NCI-H510A treated with DMSO at 0.1 percent for 48 hours (cell line): ENCODE data around the gene ADGRL4.
"Not testable (repeated sequence)": the region's sequence is repeated elsewhere in the genome, so short reads cannot be mapped to it uniquely, and the experiment has no call there.

ENCODE experiments used
- DNase-seq: peaks from one replicate; lab custom pipeline; 2025; lab: John Stamatoyannopoulos, UW

The ADGRL4 gene

DNA sequence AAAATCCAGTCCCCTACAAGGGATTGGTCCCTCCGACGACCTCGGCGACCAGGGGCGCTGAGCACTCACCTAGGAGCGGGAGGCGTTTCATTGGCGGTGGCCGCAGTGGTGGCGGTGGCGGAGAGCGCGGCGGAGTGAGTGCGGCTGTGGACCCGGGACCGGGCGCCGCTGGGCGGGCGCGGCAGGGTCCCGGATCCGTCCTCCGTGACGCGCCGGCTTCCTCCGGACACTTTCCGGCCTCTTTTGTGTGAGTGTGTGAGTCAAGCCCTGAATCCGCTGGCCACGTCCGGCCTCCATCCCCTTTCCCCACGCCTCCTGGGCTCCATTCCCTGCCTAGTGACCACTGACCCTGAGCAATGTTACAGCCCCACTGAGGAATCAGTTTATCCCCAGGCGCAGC, at the start of gene ADGRL4:
ADGRL4 (minus strand) TSS at position 167 of the 400 bp plus-strand sequence; CDS start at position 91, 76 bp downstream.
- DNase-seq, result no peak

DNA sequence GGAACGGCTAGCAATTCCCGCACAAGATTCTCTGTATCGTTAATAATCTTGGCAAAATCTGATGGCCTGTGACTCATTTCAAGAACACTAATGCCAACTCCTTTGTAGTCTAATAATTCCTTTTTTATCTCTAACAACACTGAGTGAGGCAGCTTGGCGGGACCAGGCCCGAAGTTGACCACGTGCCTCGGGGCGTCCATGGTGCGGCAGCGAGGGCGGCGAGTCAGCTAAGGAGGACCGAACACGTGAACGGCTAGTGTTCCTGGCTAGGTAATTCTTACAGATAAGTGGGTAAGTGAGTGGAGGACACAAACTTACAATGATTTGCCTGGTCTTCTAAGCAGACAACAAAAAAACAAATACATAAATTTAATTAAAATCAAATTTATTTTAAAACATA, 49.3 kb upstream of the ADGRL4 start:
- no peak for DNase-seq

DNA sequence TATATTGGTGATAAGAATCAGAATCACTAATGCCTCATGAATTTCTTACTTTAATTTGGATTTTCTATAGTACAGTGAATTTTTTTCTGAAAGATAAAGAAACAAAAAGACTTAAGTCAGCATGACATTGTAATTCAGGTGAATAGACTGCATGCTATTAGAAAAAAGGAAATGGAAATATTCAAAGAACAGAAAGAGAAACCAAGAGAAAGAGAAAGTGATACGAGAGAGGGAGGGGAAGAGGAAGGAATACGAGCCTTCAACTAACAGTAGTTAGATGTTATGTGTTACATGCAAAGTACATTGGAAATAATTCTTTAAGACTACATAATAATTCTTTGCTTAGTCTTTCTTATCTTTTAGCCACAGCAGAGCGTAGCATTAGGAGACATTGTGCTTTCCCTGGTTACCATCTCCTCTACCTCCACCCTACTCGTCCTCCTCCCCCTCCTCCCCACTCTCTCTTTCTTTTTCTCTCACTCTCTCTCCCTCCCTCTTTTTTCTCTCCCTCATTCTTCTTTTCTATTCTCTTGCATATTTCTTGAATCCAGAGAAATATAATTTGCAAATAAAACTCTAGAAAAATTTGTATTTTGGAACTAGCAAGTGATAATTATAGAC, 46.4 kb upstream of the ADGRL4 start:
- no peak for DNase-seq

DNA sequence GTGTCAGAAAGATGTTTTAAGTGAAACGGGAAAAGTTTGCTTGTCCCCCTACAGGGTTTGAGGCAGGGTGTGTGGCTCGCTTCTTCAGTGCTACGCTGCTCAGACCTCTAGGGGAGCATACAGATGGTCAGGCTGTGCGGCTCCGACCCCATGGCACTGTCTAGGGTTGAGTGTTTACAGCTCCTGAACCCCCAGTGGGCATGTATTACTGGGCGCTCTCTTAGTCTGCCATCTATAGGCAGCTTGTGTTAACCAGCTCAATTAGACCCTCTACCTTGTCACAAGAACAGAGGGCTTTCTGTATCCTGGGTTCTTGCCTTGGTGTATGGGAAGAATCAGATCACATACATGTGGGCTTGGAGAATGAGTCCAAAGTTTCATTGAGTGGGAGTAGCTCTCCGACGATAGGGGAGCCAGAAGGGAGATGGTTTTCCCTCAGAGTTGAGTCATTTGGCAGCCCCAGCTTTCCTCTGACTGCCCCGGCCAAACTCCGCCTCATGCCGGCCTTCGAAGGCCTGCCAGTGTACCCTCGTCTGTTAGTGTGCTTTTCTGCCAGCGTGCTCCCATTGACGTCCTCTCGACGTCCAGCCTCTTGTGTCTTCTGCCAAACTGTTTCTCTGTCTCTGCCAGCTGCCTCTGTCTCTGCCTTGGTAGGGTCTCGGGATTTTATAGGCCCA, 38.6 kb upstream of the ADGRL4 start:
- DNase-seq, result no peak

DNA sequence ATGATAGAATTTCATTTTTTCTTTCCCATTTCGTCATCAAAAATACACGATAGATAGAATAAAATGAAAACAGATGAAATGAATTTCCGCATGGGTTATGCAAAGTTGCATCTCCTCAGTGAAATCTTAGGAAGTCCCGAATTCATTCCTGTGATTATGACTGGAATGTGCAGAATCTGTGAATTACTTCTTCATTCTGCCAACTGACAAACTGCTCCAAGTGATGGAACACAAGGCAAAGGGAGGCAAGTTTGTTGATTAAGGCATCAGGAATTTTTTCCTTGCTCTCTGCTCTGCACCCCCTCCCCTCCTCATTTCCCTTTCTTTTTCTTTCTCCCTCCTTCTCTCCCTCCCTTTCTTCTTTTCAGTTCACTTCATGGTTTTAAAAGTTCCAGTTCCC, 37.0 kb upstream of the ADGRL4 start:
- DNase-seq, result no peak

DNA sequence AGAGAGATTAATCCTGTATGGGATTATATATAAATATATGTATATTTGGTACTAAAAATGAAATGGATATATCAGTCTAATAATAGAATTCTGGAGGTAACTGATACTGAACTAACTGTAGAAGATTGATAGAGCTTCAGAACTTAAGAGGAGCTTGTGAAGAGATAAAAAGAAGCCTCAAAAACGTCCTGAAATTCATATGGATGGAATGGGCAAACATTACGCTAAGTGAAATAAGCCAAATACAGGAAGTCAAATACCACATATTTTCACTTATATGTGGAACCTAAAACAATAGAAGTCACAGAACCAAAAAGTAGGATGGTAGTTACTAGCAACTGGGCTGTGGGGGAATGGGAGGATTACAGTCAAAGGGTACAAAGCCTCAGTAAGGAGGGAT, 36.0 kb upstream of the ADGRL4 start:
- DNase-seq, result no peak

DNA sequence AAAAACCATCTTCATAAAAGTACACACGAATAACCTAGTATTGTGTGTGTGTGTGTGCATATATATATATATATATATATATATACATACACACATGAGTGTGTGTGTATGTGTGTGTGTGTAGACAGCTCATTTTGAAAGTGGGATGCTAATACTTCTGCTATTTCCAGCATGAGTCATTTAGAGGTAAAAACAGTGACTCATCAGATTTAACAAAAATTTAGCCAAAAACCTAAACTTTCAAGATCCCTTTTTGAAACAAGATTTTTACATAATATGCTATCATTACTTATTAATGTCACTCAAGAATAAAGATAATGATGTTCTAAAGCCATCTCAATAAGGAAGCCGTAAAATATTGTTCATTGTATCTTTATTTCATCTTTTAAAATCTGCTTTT, 35.6 kb upstream of the ADGRL4 start:
- no peak for DNase-seq

DNA sequence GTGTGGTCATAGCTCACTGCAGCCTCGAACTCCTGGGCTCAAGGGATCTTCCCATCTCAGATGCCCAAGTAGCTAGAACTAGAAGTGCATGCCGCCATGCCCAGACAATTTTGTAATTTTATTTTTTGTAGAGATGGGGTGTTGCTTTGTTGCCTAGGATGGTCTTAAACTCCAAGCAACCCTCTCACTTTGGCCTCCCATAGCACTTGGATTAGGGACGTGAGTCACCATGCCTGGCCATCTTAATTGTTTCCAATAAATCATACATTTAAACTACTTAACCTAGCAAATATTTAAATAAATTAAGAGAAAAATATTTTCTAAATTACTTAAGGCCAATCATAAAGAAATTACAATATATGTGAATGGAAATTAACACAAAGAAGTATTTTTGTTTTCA, 35.1 kb upstream of the ADGRL4 start:
- no peak for DNase-seq

DNA sequence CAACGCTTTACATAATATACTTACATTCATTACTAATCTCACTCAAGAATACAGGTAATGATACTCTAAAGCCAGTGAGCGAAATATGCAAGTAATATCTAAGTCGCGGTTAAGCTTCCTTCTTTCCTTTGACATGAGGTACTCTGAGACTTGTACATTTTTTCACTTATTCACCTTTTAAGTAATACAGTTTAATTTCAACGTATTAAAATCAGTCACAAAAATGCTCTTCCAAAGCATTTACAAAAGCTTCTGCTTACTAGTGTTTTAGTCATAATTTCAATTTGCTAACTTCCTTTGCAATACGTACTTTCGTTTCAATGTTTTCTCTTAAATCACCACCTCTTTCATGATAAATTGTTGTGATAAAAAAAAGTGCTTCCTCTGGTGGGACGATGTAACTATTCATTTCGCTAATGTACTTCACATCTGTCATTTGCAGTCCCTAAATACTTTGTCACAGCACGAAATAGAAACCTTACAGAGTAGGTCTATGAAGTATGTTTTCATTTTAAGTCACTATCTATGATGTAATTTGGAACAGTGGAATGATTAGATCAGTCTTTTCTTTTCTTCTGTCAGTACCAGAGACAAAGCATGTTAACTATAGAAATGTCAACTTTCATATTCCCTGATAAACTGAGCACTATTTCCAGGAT, 34.0 kb upstream of the ADGRL4 start:
- no peak for DNase-seq

DNA sequence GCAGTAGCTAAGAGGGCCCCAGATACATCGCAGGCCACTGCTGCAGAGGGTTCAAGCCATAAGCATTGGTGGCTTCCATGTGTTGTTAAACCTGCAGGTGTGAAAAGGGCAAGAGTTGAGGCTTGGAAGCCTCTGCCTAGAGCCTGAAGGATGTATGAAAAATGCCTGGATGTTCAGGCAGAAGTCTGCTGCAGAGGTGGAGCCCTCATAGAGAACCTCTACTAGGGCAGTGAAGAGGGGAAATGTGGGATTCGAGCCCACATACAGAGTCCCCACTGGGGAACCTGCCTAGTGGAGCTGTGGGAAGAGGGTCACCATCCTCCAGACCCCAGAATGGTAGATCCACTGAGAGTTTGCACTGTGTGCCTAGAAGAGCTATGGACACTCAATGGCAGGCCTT, 30.6 kb upstream of the ADGRL4 start:
- no peak for DNase-seq

DNA sequence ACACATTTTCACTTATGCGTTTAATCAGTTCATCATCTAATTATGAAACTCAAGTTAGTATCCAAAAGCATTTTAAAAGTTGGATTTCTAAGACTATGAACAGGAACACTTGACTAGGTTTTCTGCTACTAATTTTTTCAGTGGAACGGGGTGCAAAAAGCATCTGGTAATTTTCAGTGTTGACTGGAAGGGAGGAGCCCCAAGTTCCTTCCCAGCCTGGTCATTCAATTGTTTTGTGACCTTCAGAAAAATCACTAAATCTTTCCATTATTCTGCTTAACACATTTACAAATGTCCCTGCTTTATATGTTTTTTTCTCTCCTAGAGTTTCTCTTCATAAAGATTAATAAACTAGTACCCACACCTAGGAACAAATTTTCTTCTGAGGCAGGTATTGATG, 6.0 kb upstream of the ADGRL4 start:
- DNase-seq, result no peak

DNA sequence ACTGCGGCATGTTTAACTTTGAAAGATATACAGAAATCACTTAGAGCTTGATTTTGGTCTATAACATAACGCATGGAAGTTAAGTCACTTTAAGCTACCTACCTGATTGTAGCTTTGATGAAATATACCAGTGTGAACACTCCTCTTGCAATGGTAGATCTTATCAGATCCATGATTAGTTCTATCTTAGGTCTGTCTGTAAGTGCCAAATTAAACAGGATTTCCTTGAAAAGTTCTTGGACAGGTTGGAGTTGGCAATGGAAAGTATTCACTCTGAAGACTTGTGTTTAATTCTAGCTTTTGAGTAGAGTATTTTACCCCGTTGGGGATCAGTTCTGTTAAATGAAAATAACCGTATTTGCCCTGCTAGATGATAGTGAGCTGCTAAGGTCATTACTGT, 4.1 kb upstream of the ADGRL4 start:
- DNase-seq, result no peak

DNA sequence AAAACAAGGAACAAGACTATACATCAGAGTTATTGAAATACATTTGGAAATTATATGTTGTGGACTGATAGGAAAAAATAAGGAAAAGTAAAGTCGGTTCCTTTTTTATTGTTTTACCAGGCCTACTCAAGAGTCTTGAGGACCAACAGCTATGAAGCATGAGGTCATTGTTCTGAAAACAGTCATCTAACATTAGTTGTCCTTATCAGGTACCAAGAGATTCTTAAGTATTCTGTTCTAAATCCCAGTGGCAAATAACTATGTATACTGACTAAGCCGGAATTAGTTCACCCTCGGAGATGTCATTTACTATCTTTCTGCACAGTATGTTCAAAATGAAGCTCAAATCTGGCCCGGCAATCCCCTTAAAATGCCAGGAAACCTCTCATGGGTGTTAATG, 585 bp downstream of the ADGRL4 start:
- no peak for DNase-seq

DNA sequence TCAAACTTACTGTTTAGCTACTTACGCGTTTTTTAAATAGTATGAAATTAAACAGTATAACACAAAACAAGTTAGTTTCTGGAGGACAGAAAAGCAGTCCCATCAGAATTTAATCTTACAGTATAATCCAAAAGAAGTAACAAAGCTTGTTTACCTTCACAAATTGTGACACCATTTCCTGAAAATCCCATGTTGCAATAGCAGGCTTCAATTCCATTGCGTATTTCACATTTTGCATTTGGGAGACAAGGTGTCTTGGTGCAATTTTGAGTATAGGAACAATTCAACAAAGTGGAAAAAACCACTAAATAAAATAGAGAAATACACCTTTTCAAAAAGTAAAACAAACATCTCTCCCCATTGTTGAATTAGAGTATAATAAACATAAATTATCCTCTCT, 1.6 kb downstream of the ADGRL4 start:
- DNase-seq, result no peak

DNA sequence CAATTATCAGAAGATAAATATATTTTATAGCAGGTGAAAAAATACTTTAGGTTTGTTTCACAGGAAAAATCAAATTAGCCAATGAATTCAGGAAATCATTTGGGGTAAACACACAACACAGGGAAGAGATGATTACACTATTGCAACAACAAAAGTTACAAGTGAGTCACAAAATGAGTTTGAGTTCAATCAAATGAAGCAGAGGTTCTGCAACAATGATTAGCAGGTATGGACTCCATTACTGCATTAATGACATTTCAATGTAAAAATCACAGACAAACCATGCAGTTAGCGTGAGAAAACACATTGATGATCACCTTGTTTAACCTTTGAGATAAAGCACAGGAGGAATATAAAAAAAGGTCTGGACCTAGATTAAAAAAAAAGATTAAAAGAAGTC, 9.7 kb downstream of the ADGRL4 start:
- DNase-seq, result no peak

DNA sequence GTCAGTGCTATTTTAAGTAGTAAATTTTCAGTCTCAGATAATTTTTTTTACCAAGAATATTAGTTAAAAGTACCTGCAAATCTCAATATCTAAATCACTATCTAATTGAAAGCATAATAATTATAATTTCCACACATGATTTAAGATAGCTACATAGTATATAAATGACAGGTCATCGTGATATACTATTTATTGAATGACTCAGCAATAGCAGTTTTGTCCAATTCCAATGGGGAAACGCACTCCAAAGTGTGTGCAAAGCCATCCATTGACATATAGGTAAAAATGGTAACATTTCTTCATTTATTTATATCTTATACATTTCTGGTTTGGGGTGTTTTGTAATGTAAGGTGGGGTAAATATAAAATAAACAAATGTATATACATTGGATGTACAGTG, 19.5 kb downstream of the ADGRL4 start:
- no peak for DNase-seq

DNA sequence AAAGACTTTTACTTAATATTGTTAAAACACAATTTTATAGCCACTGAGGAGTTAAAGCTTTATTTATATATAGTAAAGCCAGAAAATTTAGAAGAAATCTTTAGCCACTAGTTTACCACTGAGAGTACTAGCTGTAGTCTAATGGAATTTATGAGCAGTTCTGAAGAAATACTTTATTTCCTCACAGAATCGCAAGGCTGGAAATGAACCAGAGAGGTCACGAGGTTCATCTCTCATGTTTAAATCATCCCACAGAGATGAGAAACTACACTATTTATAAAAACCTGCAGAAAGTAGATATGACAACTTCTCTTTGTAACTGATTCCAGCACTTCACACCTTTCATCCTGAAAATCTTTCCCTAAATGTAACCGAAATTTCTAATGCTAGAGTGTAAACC, 26.0 kb downstream of the ADGRL4 start:
- no peak for DNase-seq

DNA sequence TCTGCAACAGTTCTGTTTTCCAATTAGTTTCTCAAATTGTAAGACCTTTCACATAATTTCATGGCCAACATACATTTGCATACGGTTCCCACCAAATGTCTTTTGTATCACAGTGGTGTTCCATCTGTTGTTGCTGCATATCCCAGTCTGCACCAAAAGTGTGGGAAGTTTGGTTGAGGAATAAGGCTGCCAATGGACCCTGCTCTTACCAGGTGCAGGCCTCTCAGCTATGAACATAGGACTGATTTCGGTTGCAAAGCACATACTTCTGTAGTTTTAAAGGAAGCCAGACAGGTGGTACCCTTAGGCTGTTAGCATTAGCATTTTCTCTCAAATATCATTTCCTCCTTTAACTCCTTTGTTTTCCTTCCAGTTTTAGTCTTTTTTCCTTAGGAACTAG, 33.8 kb downstream of the ADGRL4 start:
- no peak for DNase-seq

DNA sequence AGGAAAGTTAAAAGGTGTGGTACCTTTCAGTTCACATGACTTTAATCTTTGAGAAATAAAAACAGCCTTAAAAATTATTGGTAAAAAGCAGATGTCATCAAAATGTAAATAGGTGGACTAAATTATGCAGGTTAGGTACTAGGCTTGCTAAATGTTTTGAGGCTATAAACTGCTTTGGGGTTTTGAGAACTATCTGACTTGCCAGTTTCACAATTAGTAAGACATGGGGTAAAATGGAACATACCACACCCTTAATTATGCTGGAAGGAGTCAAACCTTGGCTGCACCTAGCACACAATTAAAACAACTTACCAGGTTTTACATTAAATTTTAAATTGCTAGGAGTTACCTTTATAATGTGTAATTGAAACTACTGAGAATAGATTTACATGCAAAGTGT, 39.4 kb downstream of the ADGRL4 start:
- DNase-seq, result not testable (repeated sequence)

DNA sequence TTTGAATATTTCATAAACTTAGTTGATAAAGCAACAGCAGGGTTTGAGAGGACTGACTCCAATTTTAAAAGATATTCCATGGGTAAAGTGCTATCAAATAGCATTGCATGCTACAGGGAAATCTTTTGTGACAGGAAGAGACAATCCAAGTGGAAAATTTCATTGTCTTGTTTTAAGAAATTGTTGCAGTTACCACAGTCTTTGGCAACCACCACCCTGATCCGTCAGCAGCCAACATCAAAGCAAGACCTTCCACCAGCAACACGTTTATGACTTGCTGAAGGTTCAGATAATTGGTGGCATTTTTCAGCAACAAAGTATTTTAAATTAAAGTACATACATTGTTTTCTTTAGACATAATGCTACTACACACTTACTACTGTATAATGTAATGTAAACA, 47.8 kb downstream of the ADGRL4 start:
- no peak for DNase-seq

DNA sequence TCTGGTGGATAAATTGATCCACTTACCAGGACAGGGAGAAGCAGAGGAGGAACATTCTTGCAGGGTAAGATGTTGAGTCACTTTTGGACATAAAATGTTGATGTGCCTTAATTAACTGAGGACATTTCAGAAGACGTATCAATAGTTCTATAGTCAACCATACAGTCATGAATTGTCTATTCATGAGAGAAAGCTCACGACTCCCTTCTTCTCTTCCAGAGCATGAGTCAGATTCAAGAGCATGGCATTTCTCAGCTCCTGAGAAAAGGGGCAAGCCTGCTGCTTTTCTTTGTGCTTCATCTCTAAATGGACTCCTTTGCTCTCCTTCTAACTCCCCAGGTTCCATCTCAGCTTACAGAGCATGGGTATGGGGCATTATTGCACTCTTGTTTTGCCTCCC, 55.7 kb downstream of the ADGRL4 start:
- no peak for DNase-seq

DNA sequence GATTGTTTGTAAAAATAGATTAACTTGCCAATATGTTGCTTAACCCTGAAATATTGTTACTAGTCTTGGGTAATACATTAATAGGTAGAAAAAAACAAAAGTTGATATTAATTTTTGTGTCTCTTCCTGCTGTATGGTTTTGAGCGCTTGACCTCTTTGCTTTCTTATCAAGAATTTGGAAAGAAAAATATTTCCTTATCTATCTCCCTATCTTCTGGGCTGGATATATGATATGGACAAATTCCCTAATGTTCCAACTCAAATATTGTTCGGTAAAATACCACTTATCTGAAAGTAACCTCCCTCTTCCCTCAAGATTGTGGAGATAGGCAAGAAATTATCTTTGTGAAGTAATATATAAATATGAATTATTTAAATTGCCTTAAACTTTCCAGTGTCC, 57.3 kb downstream of the ADGRL4 start:
- DNase-seq, result no peak

DNA sequence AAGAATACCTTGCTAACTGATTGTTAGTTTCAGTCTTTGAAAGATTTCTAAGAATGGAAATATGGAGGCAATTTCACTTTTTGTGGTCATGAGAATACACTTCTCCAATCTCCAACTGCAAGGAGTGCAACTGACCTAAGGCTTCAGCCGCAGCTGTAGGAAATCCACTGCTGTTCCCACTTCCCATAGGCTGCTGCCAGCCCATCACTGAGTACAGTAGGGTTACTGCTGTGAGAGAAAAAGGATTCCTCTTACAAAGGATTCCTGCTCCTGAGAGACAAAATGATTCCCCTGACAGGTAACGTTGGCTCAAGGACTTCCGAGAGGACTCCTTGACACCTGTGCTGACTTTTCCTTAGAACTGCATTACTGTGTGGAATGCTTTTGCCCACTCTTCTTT, 87.4 kb downstream of the ADGRL4 start:
- DNase-seq, result no peak

DNA sequence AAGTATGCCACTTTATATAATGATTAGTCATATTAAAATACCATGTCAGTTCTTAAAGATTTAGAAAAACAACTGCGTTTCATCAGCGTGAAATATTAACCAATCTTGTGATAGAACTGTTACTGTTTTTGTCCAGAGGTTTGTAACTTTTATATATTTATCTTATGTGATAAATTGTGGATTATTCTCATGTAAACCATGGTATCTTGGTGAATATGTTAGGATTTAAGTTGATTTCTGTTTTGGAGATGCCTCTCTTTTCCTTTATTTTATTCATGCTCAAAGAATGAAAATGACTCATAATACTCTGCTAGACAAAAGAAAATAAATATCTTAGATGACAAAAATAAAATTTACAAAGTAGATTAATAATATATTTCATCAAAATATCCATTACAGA, 88.4 kb downstream of the ADGRL4 start:
- DNase-seq, result no peak
